HG02588 (cell line): ENCODE results near the gene CYP2S1.
"Not testable (repeated sequence)": the region's sequence is repeated elsewhere in the genome, so short reads cannot be mapped to it uniquely, and the experiment has no call there.

Experiments
- ATAC-seq: cut with Tn5 transposase; IDR thresholded peaks from one replicate; pipeline ENCODE4 v1.9.1; 2021; ENCODE audit warnings: mild to moderate bottlenecking, moderate library complexity; ENCODE audit not compliant: unreplicated experiment

Gene CYP2S1, protein sequence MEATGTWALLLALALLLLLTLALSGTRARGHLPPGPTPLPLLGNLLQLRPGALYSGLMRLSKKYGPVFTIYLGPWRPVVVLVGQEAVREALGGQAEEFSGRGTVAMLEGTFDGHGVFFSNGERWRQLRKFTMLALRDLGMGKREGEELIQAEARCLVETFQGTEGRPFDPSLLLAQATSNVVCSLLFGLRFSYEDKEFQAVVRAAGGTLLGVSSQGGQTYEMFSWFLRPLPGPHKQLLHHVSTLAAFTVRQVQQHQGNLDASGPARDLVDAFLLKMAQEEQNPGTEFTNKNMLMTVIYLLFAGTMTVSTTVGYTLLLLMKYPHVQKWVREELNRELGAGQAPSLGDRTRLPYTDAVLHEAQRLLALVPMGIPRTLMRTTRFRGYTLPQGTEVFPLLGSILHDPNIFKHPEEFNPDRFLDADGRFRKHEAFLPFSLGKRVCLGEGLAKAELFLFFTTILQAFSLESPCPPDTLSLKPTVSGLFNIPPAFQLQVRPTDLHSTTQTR

DNA sequence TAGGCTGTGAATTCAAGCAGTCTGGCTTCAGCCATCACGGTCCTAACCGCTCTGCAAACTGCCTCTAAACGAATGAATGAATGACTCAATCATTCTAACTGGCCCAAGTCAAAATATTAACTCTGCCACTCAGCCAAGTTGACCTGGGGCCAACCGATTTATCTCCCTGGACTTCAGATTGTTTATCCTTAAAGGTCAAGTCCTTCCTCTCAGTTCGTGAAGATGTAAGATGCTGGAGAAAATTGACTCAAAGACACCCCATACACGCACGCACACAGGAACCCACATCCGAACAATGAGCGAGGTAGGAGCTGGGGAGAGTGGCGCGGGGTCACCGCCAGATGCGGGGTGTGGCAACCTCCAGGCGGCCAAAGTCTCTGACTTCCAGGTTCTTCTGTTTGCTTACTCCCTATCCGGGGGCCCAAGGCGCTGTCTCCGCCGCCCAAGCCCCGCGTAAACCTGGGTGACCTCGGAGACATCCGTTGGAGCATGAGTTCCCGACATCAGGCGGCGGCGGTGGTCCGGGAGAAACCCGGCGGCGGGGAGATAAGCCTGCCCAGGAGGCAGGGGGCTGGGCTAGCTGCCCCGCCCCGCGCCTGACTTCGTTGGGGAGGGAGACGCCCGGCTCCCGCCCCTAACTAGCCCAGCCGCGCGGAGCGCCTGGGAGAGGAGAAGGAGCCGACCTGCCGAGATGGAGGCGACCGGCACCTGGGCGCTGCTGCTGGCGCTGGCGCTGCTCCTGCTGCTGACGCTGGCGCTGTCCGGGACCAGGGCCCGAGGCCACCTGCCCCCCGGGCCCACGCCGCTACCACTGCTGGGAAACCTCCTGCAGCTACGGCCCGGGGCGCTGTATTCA is at the start of gene CYP2S1:
TSS of gene CYP2S1 (plus strand) at position 646 of the 856 bp plus-strand sequence. CDS start at position 692, 46 bp downstream.
- ATAC-seq, result no peak

DNA sequence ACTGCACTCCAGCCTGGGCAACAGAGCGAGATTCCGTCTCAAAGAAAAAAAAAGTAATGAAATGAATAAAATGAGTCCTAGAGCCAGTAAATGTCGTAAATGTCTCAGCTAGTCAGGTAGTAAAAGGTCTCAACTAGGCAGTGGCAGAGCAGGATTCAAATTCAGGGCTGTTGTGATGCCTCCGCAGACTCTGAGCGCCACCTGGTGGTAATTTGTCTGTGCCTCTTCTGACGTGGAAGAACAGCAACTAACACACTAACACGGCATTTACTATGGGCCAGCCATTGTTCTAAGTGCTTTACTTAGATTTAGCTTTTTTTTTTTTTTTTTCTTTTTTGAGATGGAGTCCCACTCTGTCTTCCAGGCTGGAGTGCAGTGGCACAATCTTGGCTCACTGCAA is 48.6 kb upstream of the CYP2S1 start:
- no peak for ATAC-seq

DNA sequence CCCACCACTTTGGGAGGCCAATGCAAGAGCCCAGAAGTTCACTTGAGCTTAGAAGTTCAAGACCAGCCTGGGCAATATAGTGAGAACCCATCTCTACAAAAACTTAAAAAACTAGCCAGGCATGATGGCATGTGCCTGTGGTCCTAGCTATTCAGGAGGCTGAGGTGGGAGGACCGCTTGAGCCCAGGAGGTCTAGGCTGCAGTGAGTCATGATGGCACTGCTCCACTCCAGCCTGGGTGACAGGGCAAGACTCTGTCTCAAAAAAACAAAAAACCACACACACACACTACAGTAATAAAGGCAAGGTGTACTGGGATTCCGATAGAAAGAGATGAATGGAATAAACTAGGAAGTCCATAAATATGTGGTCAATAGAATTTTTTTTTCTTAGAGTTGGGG is 43.2 kb upstream of the CYP2S1 start:
- ATAC-seq, result no peak

DNA sequence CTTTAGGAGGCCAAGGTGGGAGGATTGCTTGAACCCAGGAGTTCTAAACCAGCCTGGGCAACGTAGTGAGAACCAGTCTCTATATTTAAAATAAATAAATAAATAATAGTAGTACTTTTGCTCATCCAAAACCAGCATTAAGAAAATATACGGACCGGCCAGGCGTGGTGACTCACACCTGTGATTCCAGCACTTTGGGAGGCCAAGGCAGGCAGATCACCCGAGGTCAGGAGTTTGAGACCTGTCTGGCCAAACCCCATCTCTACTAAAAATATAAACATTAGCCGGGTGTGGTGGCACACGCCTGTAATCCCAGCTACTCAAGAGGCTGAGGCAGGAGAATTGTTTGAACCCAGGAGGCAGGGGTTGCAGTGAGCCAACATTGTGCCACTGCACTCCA is 42.0 kb upstream of the CYP2S1 start:
- ATAC-seq, result not testable (repeated sequence)

DNA sequence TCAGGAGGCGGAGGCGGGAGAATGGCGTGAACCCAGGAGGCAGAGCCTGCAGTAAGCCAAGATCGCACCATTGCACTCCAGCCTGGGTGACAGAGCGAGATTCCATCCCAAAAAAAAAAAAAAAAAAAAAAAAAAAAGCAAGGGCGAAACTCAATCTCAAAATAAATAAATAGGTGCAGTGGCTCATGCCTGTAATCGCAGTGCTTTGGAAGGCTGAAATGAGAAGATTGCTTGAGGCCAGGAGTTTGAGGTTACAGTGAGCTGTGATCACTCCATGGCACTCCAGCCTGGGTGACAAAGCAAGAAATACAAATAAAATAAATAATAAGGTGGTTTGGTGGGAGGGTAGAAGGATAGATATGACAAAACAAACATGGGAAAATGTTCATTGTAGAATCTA is 39.0 kb upstream of the CYP2S1 start:
- ATAC-seq, result no peak

DNA sequence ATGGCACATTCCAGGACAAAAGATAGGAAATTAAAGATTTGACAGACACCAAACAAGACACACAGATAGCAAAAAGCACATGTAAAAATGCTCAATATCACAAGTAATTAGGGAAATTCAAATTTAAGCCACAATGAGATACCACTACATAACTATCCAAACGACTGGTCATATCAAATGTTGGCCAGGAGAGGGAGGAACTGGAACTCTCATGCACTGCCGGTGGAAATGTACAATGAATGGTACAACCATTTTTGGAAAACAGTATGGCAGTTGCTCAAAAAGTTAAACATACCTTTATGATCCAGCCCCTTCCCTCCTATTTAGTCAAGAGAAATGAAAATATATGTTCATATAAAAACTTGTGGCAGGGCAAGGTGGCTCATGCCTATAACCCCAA is 36.8 kb upstream of the CYP2S1 start:
- ATAC-seq, result no peak

DNA sequence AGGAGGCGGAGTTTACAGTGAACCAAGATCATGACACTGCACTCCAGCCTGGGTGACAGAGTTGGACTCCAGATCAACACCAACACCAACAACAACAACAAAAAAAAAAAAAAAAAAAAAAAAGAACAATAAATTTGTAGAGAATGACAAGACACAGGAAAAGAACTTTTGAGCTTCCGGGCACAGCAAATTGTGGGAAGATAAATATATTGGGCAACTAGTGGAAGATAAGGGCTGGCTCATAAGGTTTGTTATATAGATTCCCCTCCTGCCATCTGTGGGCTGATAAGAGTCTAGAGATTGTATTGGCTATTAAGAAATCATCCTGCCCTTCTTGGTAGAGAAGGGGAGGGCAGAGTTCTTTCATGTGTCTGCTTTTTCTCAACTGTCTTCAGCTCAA is 33.1 kb upstream of the CYP2S1 start:
- no peak for ATAC-seq

DNA sequence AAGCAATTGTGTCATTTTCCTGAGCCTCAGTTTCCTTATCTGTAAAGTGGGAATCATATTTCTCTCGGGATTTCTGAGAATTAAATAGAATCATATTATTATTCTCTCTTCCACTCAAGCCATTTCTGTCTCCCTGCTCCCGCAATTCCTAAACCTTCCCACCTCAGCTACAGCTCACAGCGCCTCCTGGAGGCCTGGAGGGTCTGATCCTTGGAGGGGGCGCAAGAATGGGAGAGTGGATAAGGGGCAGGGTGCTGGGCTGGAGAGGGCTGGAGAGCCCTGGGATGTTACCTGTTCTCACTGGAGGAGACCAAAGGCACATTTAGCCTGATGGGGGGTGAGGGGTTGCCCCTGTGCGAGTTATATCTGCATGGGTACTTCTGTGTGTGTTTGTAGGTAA is 31.1 kb upstream of the CYP2S1 start:
- no peak for ATAC-seq

DNA sequence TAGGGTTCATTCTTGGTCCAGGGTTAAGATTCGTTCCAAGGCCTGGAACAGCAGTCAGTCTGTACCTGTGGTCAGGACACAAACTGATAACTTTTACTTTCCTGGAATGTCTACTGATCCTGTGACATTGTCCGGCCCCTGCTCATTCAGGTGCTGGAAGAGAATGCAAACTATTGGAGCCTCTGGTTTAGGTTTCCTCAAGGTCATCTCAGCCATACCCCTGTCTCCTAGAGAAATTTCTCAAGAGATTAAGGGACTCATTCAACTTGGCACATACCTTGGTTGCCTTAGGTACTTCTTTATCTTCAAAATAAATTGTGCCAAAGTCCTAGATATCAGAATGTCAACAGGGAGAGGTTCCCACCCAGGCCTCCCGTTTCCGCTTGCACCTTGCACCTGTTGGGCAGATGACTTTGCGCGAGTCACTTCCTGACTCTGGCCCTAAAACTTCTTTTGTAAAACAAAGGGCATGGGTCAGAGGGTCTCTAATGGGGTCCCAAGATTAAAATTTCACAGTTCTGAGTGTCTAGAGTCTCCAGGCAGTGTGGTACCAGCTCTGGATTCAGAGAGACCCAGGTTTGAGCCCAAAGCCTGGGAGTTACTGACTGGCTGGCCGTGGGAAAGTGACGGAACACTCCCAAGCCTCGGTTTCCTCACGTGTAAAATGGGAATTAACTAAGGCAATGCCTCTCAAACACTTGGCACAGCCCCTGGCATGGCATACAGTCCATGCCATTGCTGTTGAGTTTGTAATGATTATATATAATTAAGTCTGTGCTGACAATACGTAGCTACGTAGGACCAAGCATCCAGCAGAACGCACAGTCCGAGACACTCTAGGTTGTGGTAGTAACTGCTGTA is 25.8 kb upstream of the CYP2S1 start:
- no peak for ATAC-seq

DNA sequence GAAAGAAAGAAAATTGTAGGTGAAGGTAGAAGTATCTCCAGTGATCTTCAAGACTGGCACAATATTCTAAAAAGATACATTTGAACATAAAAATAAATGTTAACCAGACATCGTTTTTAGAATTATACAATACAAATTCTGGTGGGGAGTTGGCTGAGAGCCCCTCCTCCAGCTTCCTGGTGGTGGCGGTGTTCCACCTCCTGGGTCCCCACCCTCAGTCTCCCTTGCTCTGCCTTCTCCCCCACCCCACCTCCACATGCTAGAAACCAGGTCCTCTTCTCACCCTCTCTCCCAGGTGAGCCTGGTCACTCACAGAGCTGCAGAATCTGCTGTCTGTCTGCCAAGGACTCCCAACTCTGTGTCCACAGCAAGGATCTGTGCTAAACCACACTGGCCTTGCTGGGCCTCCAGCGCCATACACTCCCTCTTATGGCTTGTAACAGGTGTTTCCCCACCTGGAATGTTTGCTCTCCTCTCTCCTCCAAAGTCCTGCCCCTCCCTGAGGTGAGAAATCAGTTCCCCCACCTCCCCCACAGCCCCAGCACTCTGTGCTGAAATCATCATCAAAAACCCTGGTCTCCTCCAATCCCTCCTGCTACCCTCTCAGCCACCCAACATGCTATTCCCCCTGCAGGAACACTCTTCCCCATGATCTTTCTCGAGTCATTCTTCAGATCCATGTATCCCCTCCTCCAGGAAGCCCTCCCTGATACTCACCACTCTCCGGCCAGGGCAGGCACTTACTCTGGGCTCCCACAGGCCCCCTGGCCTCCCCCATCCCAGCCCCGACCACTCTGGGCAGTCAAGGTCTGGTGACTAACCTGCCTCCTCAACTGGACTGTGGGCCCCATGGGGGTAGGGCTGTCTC is 20.5 kb upstream of the CYP2S1 start:
- no peak for ATAC-seq

DNA sequence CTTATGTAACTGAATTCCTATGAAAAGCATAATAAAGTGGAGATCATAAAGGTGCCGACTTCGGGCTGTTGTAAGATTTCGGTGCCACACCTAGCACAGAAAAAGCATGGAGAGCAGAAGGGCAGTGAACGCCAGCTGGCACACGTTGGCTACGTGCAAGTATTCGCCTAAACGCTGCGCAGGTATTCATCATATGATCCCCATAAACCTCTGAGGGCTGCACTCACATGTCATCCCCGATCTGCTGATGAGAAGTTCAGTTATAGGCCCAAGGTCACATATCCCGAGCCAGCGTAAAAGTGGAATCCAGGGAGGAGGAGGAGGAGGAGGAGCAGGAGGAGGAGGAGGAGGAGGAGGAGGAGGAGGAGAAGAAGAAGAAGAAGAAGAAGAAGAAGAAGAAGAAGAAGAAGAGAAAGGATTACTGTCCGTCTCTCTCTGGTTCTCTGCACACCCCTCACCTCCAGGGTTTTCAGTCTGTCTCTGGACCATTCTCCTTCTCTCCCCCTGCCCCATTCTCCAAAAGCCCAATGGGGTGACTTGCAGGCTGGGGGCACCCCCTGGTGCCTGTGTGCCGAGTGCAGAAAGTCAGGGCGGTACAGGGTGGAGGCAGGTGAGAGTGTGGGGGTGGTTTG is 18.6 kb upstream of the CYP2S1 start:
- ATAC-seq, result no peak

DNA sequence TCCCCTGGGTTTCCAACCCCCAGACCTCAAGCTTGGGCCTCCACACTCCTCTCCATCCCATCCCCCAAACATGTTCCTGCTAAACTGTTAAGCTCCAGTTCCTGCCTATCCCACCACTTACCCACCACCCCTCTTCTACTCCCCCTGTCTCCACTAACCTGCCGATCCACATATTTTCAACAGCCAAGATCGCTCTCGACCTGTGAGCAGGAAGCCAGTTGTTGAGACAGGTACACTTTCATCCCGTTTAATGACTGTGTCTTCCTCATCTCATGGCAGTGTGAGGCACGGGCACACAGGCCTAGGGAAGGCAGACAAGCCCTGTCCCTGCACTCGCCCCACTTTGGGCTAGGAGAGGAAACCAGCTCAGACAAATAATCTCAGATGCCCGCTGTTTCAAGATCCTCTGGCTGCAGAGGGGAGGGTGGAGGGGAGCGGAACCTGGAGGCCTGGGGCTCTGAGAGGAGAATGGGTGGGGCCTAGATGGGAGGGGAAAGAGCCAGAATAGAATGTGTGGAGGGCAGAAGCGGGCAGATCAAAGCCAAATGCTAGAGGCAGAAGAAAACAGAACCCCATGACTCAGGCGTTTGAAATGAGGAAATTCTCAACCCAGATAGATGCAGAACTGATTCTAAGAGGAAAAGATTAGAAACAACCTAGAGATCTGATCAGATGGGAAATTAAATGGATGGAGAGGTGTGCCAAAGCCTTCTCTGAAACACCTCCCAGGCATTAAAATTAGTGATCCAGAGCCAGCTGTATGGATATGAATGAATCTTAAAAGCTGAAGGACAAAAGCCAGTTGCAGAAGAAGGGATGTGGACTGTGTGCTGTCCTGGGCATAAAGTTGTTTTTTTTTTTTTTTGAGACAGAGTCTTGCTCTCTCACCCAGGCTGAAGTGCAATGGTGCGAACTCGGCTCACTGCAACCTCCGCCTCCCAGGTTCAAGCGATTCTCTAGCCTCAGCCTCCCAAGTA is 16.9 kb upstream of the CYP2S1 start:
- ATAC-seq, result no peak

DNA sequence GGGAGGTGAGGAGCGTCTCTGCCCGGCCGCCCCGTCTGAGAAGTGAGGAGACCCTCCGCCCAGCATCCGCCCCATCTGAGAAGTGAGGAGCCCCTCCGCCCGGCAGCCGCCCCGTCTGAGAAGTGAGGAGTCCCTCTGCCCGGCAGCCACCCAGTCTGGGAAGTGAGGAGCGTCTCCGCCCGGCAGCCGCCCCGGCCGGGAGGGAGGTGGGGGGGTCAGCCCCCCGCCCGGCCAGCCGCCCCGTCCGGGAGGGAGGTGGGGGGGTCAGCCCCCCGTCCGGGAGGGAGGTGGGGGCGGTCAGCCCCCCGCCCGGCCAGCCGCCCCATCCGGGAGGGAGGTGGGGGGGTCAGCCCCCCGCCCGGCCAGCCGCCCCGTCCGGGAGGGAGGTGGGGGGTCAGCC is 12.8 kb upstream of the CYP2S1 start:
- ATAC-seq, result not testable (repeated sequence)

DNA sequence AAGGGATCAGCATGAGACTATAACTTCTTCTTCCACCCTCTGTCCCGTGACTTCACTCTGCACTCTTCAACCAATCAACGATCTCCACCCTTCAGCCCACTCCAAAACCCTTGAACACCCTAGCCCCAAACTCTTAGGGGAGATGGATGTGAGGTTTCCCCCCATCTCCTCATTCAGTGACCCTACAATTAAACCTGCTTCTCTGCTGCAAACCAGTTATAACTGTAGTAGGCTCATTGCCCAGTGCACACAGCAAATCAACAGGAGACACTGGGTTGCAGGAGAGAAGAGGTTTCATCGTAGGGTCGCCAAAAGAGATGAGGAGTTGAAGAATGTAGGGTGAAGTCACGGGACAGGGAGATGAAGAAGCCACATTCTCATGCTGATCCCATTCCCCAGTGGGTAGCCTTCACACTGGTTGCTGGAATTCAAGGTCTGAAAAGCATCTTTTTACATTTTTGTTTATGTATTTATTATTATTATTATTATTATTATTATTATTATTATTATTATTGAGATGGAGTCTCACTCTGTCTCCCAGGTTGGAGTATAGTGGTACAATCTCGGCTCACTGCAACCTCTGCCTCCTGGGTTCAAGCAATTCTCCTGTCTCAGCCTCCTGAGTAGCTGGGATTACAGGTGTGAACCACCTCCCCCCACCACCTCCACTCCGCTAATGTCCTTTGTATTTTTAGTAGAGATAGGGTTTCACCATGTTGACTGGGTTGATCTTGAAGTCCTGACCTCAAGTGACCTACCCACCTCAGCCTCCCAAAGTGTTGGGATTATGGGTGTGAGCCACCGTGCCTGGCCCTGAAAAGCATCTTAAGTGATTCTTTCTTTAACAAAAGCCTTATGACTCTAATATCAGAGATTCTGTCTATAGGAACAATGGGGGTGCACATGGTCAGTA is 5.8 kb upstream of the CYP2S1 start:
- ATAC-seq, result no peak

DNA sequence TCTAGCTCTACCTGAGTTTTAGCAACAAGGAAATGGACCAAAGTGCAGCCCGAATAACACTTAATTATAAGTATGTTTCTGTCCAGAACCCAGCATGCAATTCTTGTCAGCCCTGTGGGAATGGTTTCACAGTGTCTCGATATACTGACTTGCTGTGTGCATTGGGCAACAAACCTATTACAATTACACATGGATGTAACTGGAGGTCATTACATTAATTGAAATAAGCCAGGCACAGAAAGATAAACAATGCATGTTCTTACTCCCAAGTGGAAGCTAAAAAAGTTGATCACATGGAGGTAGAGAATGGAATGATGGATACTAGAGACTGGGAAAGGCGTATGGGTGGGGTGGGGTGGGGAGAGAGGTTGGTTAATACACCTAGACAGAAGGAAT is 5.1 kb upstream of the CYP2S1 start:
- ATAC-seq, result no peak

DNA sequence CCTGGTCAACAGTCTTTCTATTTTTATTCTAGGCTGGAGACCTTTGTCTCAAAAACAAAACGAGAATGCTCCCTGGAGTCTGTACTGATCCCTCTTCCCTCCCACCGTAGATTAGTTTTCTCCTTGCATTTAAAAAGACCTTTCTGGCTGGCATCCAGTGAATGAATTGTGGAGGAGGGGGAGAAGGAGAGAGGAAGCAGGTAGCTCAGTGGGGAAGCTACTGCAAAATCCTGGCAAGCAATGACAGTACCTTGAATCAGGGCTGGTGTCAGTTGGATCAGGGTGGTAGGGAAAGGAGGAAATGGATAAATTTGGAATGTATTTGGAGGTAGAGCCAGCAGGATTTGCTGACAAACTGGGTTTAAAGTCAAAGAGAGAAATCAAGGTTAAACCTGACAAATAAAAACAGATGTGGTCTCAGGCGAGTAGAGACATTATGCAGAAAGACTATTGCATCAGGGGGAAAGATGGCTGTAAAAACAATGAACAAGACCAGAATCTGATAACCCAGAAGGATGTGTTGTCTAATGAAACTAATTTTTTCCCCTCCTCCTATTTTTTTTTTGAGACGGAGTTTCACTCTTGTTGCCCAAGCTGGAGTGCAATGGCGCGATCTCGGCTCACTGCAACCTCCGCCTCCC is 3.5 kb upstream of the CYP2S1 start:
- ATAC-seq, result no peak
